Neural cell (in vitro differentiated cells): ENCODE data around the gene PDIA4. TPM values are rescaled to one million over a fixed set of nuclear protein-coding genes. Genes with fewer than 3 reads are reported as not detected.

Source experiments
- H2AFZ ChIP-seq: fragments of 200-600, 300-800 bp; sonication (generic), shearing (Covaris generic); 2 replicates; pipeline ENCODE4 v1.6.0; 2014; ENCODE audit warnings: low read depth, mild to moderate bottlenecking, antibody characterized with exemption, low read length, moderate library complexity
- H3F3A ChIP-seq: fragments of 200-600 bp; shearing (Covaris generic); 2 replicates; pipeline ENCODE4 v1.6.1; 2016; ENCODE audit warnings: mild to moderate bottlenecking, moderate library complexity, mixed read lengths, antibody characterized with exemption, low read length; ENCODE audit not compliant: insufficient read depth, poor library complexity, severe bottlenecking
- H3K27ac ChIP-seq: fragments of 200-600, 300-800 bp; sonication (generic), shearing (Covaris generic); 2 replicates; pipeline ENCODE4 v1.5.1; 2014; ENCODE audit warnings: mild to moderate bottlenecking, low read length, moderate library complexity
- H3K27me3 ChIP-seq: fragments of 300-800, 200-600 bp; sonication (generic), shearing (Covaris generic); 2 replicates; pipeline ENCODE4 v1.6.0; 2014; ENCODE audit warnings: mild to moderate bottlenecking, low read depth, low read length, moderate library complexity; ENCODE audit not compliant: insufficient read depth
- H3K36me3 ChIP-seq: fragments of 300-800, 200-600 bp; sonication (generic), shearing (Covaris generic); 2 replicates; pipeline ENCODE4 v1.5.1; 2014; ENCODE audit warnings: mild to moderate bottlenecking, antibody characterized with exemption, low read length, moderate library complexity; ENCODE audit not compliant: insufficient read depth
- H3K4me2 ChIP-seq: fragments of 300-800, 200-600 bp; sonication (generic), shearing (Covaris generic); 2 replicates; pipeline ENCODE4 v1.6.0; 2014; ENCODE audit warnings: mild to moderate bottlenecking, low read length
- H3K4me3 ChIP-seq: fragments of 300-800, 200-600 bp; sonication (generic), shearing (Covaris generic); 2 replicates; pipeline ENCODE4 v1.5.1; 2014; ENCODE audit warnings: mild to moderate bottlenecking, low read length, moderate library complexity
- H3K79me2 ChIP-seq: fragments of 200-600 bp; shearing (Covaris generic); replicated peaks from 2 replicates; pipeline ENCODE4 v1.6.0; 2014; ENCODE audit warnings: mild to moderate bottlenecking, low read length, moderate library complexity; ENCODE audit not compliant: insufficient read depth
- H3K9ac ChIP-seq: fragments of 300-800, 200-600 bp; sonication (generic), shearing (Covaris generic); 2 replicates; pipeline ENCODE4 v1.6.1; 2016; ENCODE audit warnings: mild to moderate bottlenecking, low read length, mixed read lengths
- H3K9me2 ChIP-seq: fragments of 200-600 bp; shearing (Covaris generic); 2 replicates; pipeline ENCODE4 v1.6.1; 2016; ENCODE audit warnings: mild to moderate bottlenecking, low read length, mixed read lengths; ENCODE audit not compliant: insufficient read depth
- H3K9me3 ChIP-seq: fragments of 200-600, 300-800 bp; sonication (generic), shearing (Covaris generic); 2 replicates; pipeline ENCODE4 v1.6.1; 2016; ENCODE audit warnings: mild to moderate bottlenecking, mixed run types, low read length, moderate library complexity, mixed read lengths
- H4K20me1 ChIP-seq: fragments of 200-600 bp; shearing (Covaris generic); 2 replicates; pipeline ENCODE4 v1.6.1; 2016; ENCODE audit warnings: mild to moderate bottlenecking, mixed run types; ENCODE audit not compliant: insufficient read depth
- CTCF ChIP-seq: fragments of 450-650 bp; IDR thresholded peaks from 2 replicates; pipeline ENCODE4 v1.5.1; 2014; ENCODE audit warnings: antibody characterized with exemption, mild to moderate bottlenecking, moderate library complexity; ENCODE audit not compliant: poor library complexity, severe bottlenecking
- EP300 ChIP-seq: fragments of 450-650 bp; conservative IDR thresholded peaks from 2 replicates; pipeline ENCODE4 v1.6.1; 2014; ENCODE audit warnings: antibody characterized with exemption, mild to moderate bottlenecking, moderate library complexity; ENCODE audit not compliant: poor library complexity, severe bottlenecking
- EZH2 ChIP-seq: fragments of 200-600, 300-800 bp; shearing (Covaris generic), sonication (generic); IDR thresholded peaks from 2 replicates; pipeline ENCODE4 v1.6.1; 2014; ENCODE audit warnings: antibody characterized with exemption, low read length, borderline replicate concordance, mild to moderate bottlenecking; ENCODE audit not compliant: insufficient read depth, poor library complexity, severe bottlenecking
- MXI1 ChIP-seq: fragments of 450-650 bp; conservative IDR thresholded peaks from 2 replicates; pipeline ENCODE4 v1.6.1; 2014; ENCODE audit warnings: antibody characterized with exemption, mild to moderate bottlenecking; ENCODE audit not compliant: poor library complexity, severe bottlenecking
- POLR2AphosphoS5 ChIP-seq: IDR thresholded peaks from 2 replicates; pipeline ENCODE4 v1.6.1; 2012
- RAD21 ChIP-seq: fragments of 450-650 bp; conservative IDR thresholded peaks from 2 replicates; pipeline ENCODE4 v1.6.1; 2014; ENCODE audit warnings: antibody characterized with exemption, mild to moderate bottlenecking, moderate library complexity
- REST ChIP-seq: IDR thresholded peaks from 2 replicates; pipeline ENCODE4 v1.6.1; 2012; ENCODE audit warnings: borderline replicate concordance
- SMC3 ChIP-seq: fragments of 450-650 bp; conservative IDR thresholded peaks from 2 replicates; pipeline ENCODE4 v1.6.1; 2014; ENCODE audit warnings: antibody characterized with exemption, mild to moderate bottlenecking, moderate library complexity; ENCODE audit not compliant: poor library complexity
- TAF1 ChIP-seq: IDR thresholded peaks from 2 replicates; pipeline ENCODE4 v1.6.1; 2012; ENCODE audit warnings: low read depth
- polyA plus RNA-seq: library from polyadenylated mRNA; depleted of rRNA; stranded (reverse); fragments of >200 nt; gene quantifications from 2 replicates; pipeline ENCODE4 v1.2.3, GENCODE V29; 2014

PDIA4 gene
- polyA plus RNA-seq, 1 donor from 2014 or later, result 41.8 TPM

GRCh38 chr7:148964483-148965267, 63.6 kb downstream of the PDIA4 start:
- no peaks in the 10 kb centered on the region for H4K20me1 ChIP-seq
- no peaks in the 10 kb centered on the region for H3K9me3 ChIP-seq
- H3K9me2 ChIP-seq, result no peaks in the 10 kb centered on the region
- H2AFZ ChIP-seq, result no peak overlapping the region
- H3F3A ChIP-seq, result no peaks in the 10 kb centered on the region
- no peak overlapping the region for H3K4me2 ChIP-seq
- H3K27me3 ChIP-seq, result no peaks in the 10 kb centered on the region
- H3K27ac ChIP-seq, result no peak overlapping the region
- no peak for TF ChIP-seq RAD21
- TF ChIP-seq EZH2, result no peak
- no peak for TF ChIP-seq TAF1
- no peak for TF ChIP-seq MXI1
- no peak for TF ChIP-seq REST
- TF ChIP-seq SMC3, result no peak
- TF ChIP-seq EP300, result no peak
- no peak for TF ChIP-seq POLR2AphosphoS5
- TF ChIP-seq CTCF, result no peak
- no peaks in the 10 kb centered on the region for H3K36me3 ChIP-seq
- H3K9ac ChIP-seq, result no peak overlapping the region
- no peaks in the 10 kb centered on the region for H3K79me2 ChIP-seq
- H3K4me3 ChIP-seq, result no peak overlapping the region

GRCh38 chr7:148963583-148964482, 64.5 kb downstream of the PDIA4 start:
- Histone ChIP-seq H3K36me3 (no peaks in the 10 kb centered on the region), H3F3A (no peaks in the 10 kb centered on the region), H2AFZ (no peak overlapping the region), H3K4me2 (no peak overlapping the region), H3K9me2 (no peaks in the 10 kb centered on the region), H3K9ac (no peak overlapping the region), H3K79me2 (no peaks in the 10 kb centered on the region), H3K4me3 (no peak overlapping the region), H3K9me3 (no peaks in the 10 kb centered on the region), H3K27me3 (no peaks in the 10 kb centered on the region), H4K20me1 (no peaks in the 10 kb centered on the region), H3K27ac (no peak overlapping the region)
- TF ChIP-seq POLR2AphosphoS5 (no peak), CTCF (no peak), EP300 (no peak), REST (no peak), RAD21 (no peak), TAF1 (no peak), SMC3 (no peak)
